ENCODE data around the gene FAM168B.

The FAM168B gene

DNA sequence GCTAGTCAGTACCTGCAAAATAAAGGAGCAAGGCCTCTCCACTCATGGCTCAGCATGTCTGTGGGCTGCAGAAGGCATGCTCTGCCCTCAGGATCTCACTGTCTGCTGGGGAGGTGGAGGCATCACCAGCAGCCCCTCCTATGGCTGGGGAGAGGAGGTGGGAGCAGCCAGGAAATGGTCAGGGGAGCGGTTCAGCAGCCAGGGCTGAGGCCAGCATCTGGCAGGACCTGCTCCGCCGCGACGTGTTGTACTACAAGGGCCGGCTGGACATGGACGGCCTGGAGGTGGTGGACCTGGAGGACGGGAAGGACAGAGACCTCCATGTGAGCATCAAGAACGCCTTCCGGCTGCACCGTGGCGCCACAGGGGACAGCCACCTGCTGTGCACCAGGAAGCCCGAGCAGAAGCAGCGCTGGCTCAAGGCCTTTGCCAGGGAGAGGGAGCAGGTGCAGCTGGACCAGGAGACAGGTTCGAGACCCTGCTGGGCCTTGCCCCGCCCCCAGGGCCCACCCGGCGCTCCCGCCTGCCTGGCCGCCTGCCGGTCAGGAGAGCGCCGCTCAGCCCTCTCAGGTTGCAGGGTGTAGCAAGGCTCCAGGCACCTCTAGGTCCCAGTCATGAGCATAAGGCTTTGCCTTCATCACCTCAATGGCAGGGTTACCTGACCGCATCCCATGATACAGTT lies 49.0 kb downstream of the FAM168B start:
- H3K4me3 ChIP-seq (ENCODE audit: low read depth, low read length): no peak overlapping the region
- in situ Hi-C loops (cut with HindIII; ENCODE audit: low sequenced_read_pairs): no loop called here
- TF ChIP-seq, protein P1, sequence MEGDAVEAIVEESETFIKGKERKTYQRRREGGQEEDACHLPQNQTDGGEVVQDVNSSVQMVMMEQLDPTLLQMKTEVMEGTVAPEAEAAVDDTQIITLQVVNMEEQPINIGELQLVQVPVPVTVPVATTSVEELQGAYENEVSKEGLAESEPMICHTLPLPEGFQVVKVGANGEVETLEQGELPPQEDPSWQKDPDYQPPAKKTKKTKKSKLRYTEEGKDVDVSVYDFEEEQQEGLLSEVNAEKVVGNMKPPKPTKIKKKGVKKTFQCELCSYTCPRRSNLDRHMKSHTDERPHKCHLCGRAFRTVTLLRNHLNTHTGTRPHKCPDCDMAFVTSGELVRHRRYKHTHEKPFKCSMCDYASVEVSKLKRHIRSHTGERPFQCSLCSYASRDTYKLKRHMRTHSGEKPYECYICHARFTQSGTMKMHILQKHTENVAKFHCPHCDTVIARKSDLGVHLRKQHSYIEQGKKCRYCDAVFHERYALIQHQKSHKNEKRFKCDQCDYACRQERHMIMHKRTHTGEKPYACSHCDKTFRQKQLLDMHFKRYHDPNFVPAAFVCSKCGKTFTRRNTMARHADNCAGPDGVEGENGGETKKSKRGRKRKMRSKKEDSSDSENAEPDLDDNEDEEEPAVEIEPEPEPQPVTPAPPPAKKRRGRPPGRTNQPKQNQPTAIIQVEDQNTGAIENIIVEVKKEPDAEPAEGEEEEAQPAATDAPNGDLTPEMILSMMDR (IDR thresholded peaks at IDR 0.05; ENCODE audit: low read depth, low read length): no peak
- DNase-seq (ENCODE audit: low read depth, low spot score): no peak

DNA sequence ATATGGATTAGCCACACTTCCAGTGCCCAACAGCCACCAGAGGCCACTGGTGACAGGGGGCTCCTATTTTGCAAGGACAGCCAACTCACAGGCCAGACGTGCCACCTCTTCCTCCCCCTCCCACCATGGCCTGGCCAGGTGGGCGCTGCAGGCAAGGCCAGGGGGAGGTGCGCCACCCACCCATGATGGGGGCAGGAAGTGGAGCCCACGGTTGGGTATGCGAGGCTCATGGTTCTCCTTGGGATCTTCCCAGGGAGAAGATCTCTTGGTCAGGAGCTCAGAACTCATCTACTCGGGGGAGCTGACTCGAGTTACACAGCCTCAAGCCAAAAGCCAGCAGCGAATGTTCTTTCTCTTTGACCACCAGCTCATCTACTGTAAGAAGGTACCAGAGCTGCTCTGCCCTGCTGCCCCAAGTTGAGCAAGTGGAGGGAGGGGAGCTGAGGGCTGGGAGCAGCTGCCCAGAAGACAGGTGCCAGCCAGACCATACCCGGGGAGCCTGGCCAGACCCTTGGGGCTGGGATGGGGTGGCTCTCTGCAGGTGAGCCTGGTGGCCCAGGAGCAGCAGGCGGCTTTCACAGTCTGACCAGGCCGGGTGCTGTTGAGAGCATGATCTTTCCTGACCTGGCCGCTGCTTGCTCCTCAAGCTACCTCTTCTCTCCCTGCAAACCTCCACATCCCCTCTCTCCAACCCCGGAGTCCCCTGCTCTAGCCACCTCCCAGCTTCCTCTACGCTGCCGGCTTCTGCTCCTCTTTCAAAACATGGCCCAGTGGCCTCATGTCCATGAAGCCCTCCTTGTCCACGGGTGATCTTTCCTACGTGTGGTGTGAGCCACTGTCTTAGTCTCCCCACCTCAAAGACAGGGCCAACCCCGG lies 49.8 kb downstream of the FAM168B start:
- no peak overlapping the region for H3K4me3 ChIP-seq (ENCODE audit: low read depth, low read length)
- no peak for DNase-seq (ENCODE audit: low read depth, low spot score)
- in situ Hi-C loops (cut with HindIII; ENCODE audit: low sequenced_read_pairs): no loop called here
- TF ChIP-seq, protein P1 (IDR thresholded peaks at IDR 0.05; ENCODE audit: low read depth, low read length): no peak

DNA sequence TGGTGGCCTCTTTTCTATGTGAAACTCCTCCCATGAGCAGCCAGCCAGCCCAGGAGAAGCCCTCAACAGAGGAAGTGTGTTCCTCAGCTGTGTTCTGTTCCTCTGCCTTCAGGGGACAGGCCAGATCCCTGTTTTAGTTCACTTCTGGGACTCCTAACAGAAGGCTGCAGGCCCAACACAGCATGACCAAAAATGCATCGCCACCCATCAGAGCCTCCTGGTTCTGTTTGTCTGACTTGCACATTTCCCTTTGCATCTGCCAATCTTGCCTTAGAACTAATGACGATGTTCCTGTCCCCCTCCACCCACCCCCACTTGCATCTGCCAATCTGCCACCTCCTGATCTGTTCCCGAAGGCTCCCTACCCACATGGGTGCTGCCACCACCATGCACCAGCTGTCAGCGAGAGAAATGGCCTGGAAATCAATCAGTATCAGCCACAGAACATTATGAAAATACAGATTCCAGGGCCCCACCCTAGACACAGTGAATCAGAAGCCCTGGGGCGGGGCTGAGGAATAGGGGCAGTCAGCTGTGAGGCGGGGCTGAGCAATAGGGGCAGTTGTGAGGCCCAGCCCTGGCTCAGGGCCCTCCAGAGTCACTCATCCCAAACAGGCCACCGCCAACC lies 51.0 kb downstream of the FAM168B start:
- in situ Hi-C loops (cut with HindIII; ENCODE audit: low sequenced_read_pairs): no loop called here

DNA sequence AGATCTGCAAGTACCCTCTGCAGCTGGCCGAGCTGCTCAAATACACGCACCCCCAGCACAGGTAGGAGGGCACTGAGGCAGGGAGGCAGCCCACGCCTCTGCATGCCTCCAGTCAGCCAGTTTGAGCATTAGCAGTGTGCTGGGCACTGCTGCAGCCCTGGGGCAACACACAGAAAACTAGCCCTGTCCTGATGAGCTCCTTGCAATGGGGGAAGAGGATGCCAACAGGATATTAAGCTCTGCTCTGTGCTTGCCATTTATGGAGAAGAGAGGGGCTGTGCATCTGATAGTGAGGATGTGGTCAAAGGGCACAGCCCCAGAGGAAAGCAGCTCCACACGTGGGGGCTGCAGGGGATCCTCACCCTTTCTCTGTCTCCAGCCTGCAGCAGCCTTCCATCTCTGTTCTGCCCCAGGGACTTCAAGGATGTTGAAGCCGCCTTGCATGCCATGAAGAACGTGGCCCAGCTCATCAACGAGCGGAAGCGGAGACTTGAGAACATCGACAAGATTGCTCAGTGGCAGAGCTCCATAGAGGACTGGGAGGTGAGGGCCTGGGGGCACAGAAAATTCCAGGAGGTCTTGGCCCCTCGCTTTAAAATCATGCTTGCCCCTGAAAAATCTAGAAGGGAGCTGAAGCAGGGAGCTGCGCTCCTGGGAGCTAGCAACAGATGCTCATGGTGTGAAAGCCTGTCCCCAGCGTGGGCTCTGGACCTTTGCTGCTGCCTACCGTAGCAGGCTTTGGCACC lies 51.7 kb downstream of the FAM168B start:
- in situ Hi-C loops (cut with HindIII; ENCODE audit: low sequenced_read_pairs): no loop called here
- no peak overlapping the region for H3K4me3 ChIP-seq (ENCODE audit: low read depth, low read length)
- no peak for DNase-seq (ENCODE audit: low read depth, low spot score)
- TF ChIP-seq, protein P1 (IDR thresholded peaks at IDR 0.05; ENCODE audit: low read depth, low read length): no peak

More for the DNA sequence above, 51.0 kb downstream of the FAM168B start:
- DNase-seq (ENCODE audit: low read depth, low spot score): no peak
- H3K4me3 ChIP-seq (ENCODE audit: low read depth, low read length): no peak overlapping the region
- TF ChIP-seq, protein P1 (IDR thresholded peaks at IDR 0.05; ENCODE audit: low read depth, low read length): no peak

DNA sequence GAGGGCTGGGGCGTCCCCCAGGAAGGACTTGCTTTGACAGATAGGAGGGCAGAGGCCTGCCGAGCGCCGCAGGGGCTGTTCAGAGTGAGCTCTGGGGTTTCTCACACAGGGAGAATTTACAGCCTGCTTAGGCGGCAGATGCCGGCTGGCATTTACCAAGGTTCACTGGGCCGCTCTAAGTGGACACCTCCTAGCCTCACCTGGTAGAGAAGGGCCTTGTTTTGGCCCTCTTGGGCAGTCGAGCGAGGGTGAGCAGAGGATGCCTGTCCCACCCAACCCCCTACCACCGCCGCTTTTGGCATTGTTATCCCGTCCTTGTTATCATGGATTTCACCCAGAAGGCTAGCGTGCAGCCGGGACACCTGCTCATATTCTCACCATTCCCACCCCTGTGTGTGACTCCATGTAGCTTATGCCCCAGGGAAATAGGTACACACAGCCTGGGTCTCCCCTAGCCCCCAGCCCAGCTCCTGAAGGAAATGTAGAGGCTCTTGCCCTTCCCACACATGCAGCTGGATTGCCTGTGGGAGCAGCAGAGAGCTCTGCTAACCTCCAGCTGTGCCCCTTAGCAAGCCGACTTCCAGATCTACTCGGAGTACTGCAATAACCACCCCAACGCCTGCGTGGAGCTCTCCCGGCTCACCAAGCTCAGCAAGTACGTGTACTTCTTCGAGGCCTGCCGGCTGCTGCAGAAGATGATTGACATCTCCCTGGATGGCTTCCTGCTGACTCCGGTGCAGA lies 52.4 kb downstream of the FAM168B start:
- in situ Hi-C loops (cut with HindIII; ENCODE audit: low sequenced_read_pairs): no loop called here
- TF ChIP-seq, protein P1 (IDR thresholded peaks at IDR 0.05; ENCODE audit: low read depth, low read length): peak; percentile 18
- DNase-seq (ENCODE audit: low read depth, low spot score): no peak
- no peak overlapping the region for H3K4me3 ChIP-seq (ENCODE audit: low read depth, low read length)

All from astrocyte of the spinal cord (primary cell).